ENCODE measurements around the gene CANT1. TPM values are rescaled to one million over a fixed set of nuclear protein-coding genes. Genes with fewer than 3 reads are reported as not detected.

CANT1 gene
- total and polyA plus RNA-seq, 2 of the 13 experiments (the other 11 are each of a cell fraction or from before 2014, with no cell fraction given) = 34.1 to 42.1 TPM

- no peak overlapping the region for H3K9ac ChIP-seq (ENCODE audit: insufficient read depth, low read depth, low read length)
- TF ChIP-seq NR0B2 (CRISPR knock-in tag; IDR thresholded peaks at IDR 0.05) = no peak
- no peak for TF ChIP-seq ZBTB2 (CRISPR knock-in tag; IDR thresholded peaks at IDR 0.05; ENCODE audit: low read depth)
- TF ChIP-seq ZBTB1 (CRISPR knock-in tag; IDR thresholded peaks at IDR 0.05; ENCODE audit: borderline replicate concordance) = no peak
- TF ChIP-seq ZNF841 (CRISPR knock-in tag; IDR thresholded peaks at IDR 0.05; ENCODE audit: borderline replicate concordance) = no peak
- no peak for TF ChIP-seq SSRP1 (CRISPR knock-in tag; IDR thresholded peaks at IDR 0.05)
- no peak for TF ChIP-seq FOXP4 (CRISPR knock-in tag; IDR thresholded peaks at IDR 0.05)
- TF ChIP-seq ZNF788 (CRISPR knock-in tag; IDR thresholded peaks at IDR 0.05; ENCODE audit: borderline replicate concordance) = no peak
- no peak for TF ChIP-seq TFE3 (CRISPR knock-in tag; IDR thresholded peaks at IDR 0.05)
- no peak for TF ChIP-seq ZNF615 (CRISPR knock-in tag; IDR thresholded peaks at IDR 0.05; ENCODE audit: borderline replicate concordance)
- no peak for TF ChIP-seq NFRKB (IDR thresholded peaks at IDR 0.05)
- TF ChIP-seq BCL3 (CRISPR knock-in tag; IDR thresholded peaks at IDR 0.05) = no peak
- TF ChIP-seq ZNF737 (CRISPR knock-in tag; IDR thresholded peaks at IDR 0.05; ENCODE audit: borderline replicate concordance) = no peak
- no peak for TF ChIP-seq MLX (CRISPR knock-in tag; IDR thresholded peaks at IDR 0.05)
- TF ChIP-seq ZBTB25 (CRISPR knock-in tag; IDR thresholded peaks at IDR 0.05) = no peak
- DNase-seq (ENCODE audit: low spot score) (no peak), FAIRE-seq (no peak), ATAC-seq (no peak)
- 58% methylated on average over 6 of the region's 6 CpGs for WGBS (ENCODE audit: low lambda C conversion rate)
- intact Hi-C loops (cut with micrococcal nuclease; ENCODE audit: unreplicated experiment) (no loop called here), in situ Hi-C loops (cut with HindIII; ENCODE audit: extremely low pct_ligation_motif_present, low pct_unique_long_range_greater_than_20kb) (no loop called here)
- no TSS peak for BruUV-seq (replicated peaks)
- peaks cover 16% of the 10 kb centered on the region for H3K9me3 ChIP-seq (ENCODE audit: low read length)
- H2AFZ ChIP-seq (ENCODE audit: low read length) = no peak overlapping the region
- no peak overlapping the region for H3K27ac ChIP-seq (ENCODE audit: extremely low read length, insufficient read depth, low read length)
- no peaks in the 10 kb centered on the region; the same call in 1 of the 2 replicates for H4K20me1 ChIP-seq (ENCODE audit: insufficient read depth, low read length)
- H3K27me3 ChIP-seq (ENCODE audit: control insufficient read depth in 1 of 2, insufficient read depth in 2 of 2, low read length in 2 of 2) = peaks cover 16 to 56% of the 10 kb centered on the region in 2 experiments
- no peaks in the 10 kb centered on the region for H3K79me2 ChIP-seq (ENCODE audit: insufficient read depth, low read length)
- H3K36me3 ChIP-seq (replicated peaks in 1 of 2; ENCODE audit: control insufficient read depth in 1 of 2, insufficient read depth in 2 of 2, low read length in 2 of 2) = no peaks in the 10 kb centered on the region
- H3K4me1 ChIP-seq (ENCODE audit: insufficient read depth, low read length) = peaks cover 21% of the 10 kb centered on the region
- no peak overlapping the region for H3K4me3 ChIP-seq (replicated peaks in 1 of 3; ENCODE audit: insufficient read depth in 1 of 3, low read depth in 2 of 3, low read length in 3 of 3)
- H3K4me2 ChIP-seq (ENCODE audit: low read depth, low read length) = no peak overlapping the region
- POLR2A ChIA-PET = interaction anchor here (3.2 to 3.9 kb wide), 2 partner anchors 23 to 24 kb away, joined by 11 to 22 read pairs; partner anchors contain the start of gene ENGASE
- CTCF ChIA-PET (ENCODE audit: low intra/inter-chr PET ratio, low total read pairs) = no interaction called here
Observed at GRCh38 chr17:79050551-79050950, 41.0 kb upstream of the CANT1 start.
